Trophoblast cell (in vitro differentiated cells and primary cell): Measurements from ENCODE around the gene HAL.

ENCODE experiments used
- DNase-seq, 2 donors: peaks; one replicate each; pipeline ENCODE4 v3.0.0-alpha.2; 2016
- H2AFZ ChIP-seq: 2 replicates; pipeline ENCODE4 v1.6.1; 2013; ENCODE audit warnings: low read length, moderate library complexity, mild to moderate bottlenecking; ENCODE audit not compliant: insufficient read depth, poor library complexity
- H2AK5ac ChIP-seq: 2 replicates; pipeline ENCODE4 v1.6.1; 2013; ENCODE audit warnings: mild to moderate bottlenecking, low read length
- H2BK120ac ChIP-seq: 2 replicates; pipeline ENCODE4 v1.6.1; 2013; ENCODE audit warnings: low read length, mild to moderate bottlenecking, moderate library complexity; ENCODE audit not compliant: insufficient read depth, poor library complexity
- H2BK12ac ChIP-seq: 2 replicates; pipeline ENCODE4 v1.6.1; 2013; ENCODE audit warnings: mild to moderate bottlenecking, low read length, moderate library complexity
- H2BK5ac ChIP-seq: 2 replicates; pipeline ENCODE4 v1.6.1; 2013; ENCODE audit warnings: low read length, low read depth, moderate library complexity, mild to moderate bottlenecking; ENCODE audit not compliant: poor library complexity
- H3K14ac ChIP-seq: 2 replicates; pipeline ENCODE4 v1.6.1; 2013; ENCODE audit warnings: mild to moderate bottlenecking, low read length
- H3K18ac ChIP-seq: 2 replicates; pipeline ENCODE4 v1.6.1; 2013; ENCODE audit warnings: mild to moderate bottlenecking, low read length
- H3K23ac ChIP-seq: 2 replicates; pipeline ENCODE4 v1.6.1; 2013; ENCODE audit warnings: low read length
- H3K27ac ChIP-seq: 2 replicates; pipeline ENCODE4 v1.5.1; 2013; ENCODE audit warnings: low read depth, mild to moderate bottlenecking, inconsistent platforms, low read length, moderate library complexity
- H3K27me3 ChIP-seq: 2 replicates; pipeline ENCODE4 v1.6.1; 2013; ENCODE audit warnings: inconsistent platforms, mild to moderate bottlenecking, low read length, moderate library complexity; ENCODE audit not compliant: insufficient read depth
- H3K36me3 ChIP-seq, 2 experiments: 1 replicate in 1 of 2; 2 replicates in 1 of 2; pipeline ENCODE4 v1.6.1; 2013; ENCODE audit warnings: low read length in 2 of 2, mild to moderate bottlenecking in 2 of 2, moderate library complexity in 1 of 2; ENCODE audit not compliant: insufficient read depth in 2 of 2, control insufficient read depth in 1 of 2
- H3K4ac ChIP-seq: 2 replicates; pipeline ENCODE4 v1.6.1; 2013; ENCODE audit warnings: low read depth, mild to moderate bottlenecking, low read length, moderate library complexity
- H3K4me1 ChIP-seq, 2 experiments: 1 replicate in 1 of 2; 2 replicates in 1 of 2; pipeline ENCODE4 v1.6.1; 2013; ENCODE audit warnings: low read length in 2 of 2, mild to moderate bottlenecking in 2 of 2, moderate library complexity in 1 of 2; ENCODE audit not compliant: insufficient read depth in 2 of 2, control insufficient read depth in 1 of 2
- H3K4me2 ChIP-seq: 2 replicates; pipeline ENCODE4 v1.6.1; 2013; ENCODE audit warnings: inconsistent platforms, mild to moderate bottlenecking, low read length, moderate library complexity
- H3K4me3 ChIP-seq: 2 replicates; pipeline ENCODE4 v1.5.1; 2013; ENCODE audit warnings: mild to moderate bottlenecking, low read depth, low read length, inconsistent platforms
- H3K79me1 ChIP-seq: one replicate; pipeline ENCODE4 v1.6.1; 2013; ENCODE audit warnings: low read length
- H3K79me2 ChIP-seq: 2 replicates; pipeline ENCODE4 v1.6.1; 2013; ENCODE audit warnings: low read length, mild to moderate bottlenecking; ENCODE audit not compliant: control insufficient read depth, insufficient read depth, poor library complexity
- H3K9ac ChIP-seq: 2 replicates; pipeline ENCODE4 v1.6.1; 2013; ENCODE audit warnings: mild to moderate bottlenecking, low read length
- H3K9me3 ChIP-seq: 2 replicates; pipeline ENCODE4 v1.6.1; 2013; ENCODE audit warnings: low read depth, mild to moderate bottlenecking, control low read depth, inconsistent platforms, low read length; ENCODE audit not compliant: insufficient read depth
- H4K12ac ChIP-seq: 2 replicates; pipeline ENCODE4 v1.6.1; 2013; ENCODE audit warnings: low read depth, mild to moderate bottlenecking, low read length, moderate library complexity
- H4K8ac ChIP-seq: 2 replicates; pipeline ENCODE4 v1.6.1; 2013; ENCODE audit warnings: low read depth, mild to moderate bottlenecking, low read length, moderate library complexity
- H4K91ac ChIP-seq: one replicate; pipeline ENCODE4 v1.6.1; 2013; ENCODE audit warnings: low read depth, mild to moderate bottlenecking, low read length, moderate library complexity
- WGBS: extraction: QIAGEN DNeasy Blood & Tissue Kit; methylation state at CpG from one replicate; pipeline ENCODE4 v1.1.7; 2013; ENCODE audit warnings: missing lambda C conversion rate; ENCODE audit not compliant: insufficient read length, insufficient coverage; ENCODE audit errors: extremely low coverage; 5-methylcytosine and 5-hydroxymethylcytosine counted together

The HAL gene

GRCh38 chr12:96015672-96016071, 19.5 kb upstream of the HAL start:
- no peaks in the 10 kb centered on the region for H3K9me3 ChIP-seq
- H2BK120ac ChIP-seq = no peak overlapping the region
- no peaks in the 10 kb centered on the region for H3K79me1 ChIP-seq
- no peak overlapping the region for H2AK5ac ChIP-seq
- no peak overlapping the region for H2AFZ ChIP-seq
- H3K18ac ChIP-seq = no peak overlapping the region
- H3K27ac ChIP-seq = no peak overlapping the region
- H3K9ac ChIP-seq = no peak overlapping the region
- H3K4me1 ChIP-seq = no peaks in the 10 kb centered on the region
- no peak overlapping the region for H4K91ac ChIP-seq
- DNase-seq = peak; percentile 8 to 50
- H2BK5ac ChIP-seq = no peak overlapping the region
- H3K4me3 ChIP-seq = no peak overlapping the region
- no peak overlapping the region for H3K14ac ChIP-seq
- H3K79me2 ChIP-seq = no peaks in the 10 kb centered on the region
- H3K27me3 ChIP-seq = no peaks in the 10 kb centered on the region
- H4K8ac ChIP-seq = no peak overlapping the region
- H2BK12ac ChIP-seq = no peak overlapping the region
- H3K4me2 ChIP-seq = no peak overlapping the region
- WGBS = no CpG with 5 or more reads among the region's 5 CpGs
- H3K4ac ChIP-seq = no peak overlapping the region
- no peak overlapping the region for H4K12ac ChIP-seq
- H3K36me3 ChIP-seq = peaks cover 4 to 5% of the 10 kb centered on the region in 2 experiments
- no peak overlapping the region for H3K23ac ChIP-seq

- Histone ChIP-seq H3K79me2 (no peaks in the 10 kb centered on the region), H3K18ac (no peak overlapping the region), H3K4ac (no peak overlapping the region), H4K8ac (no peak overlapping the region), H3K4me3 (no peak overlapping the region), H3K4me1 (no peaks in the 10 kb centered on the region), H3K14ac (no peak overlapping the region), H4K12ac (no peak overlapping the region), H2AK5ac (no peak overlapping the region), H3K27ac (no peak overlapping the region), H3K4me2 (no peak overlapping the region), H3K36me3 (peaks cover 4 to 5% of the 10 kb centered on the region in 2 experiments), H2BK12ac (no peak overlapping the region), H4K91ac (no peak overlapping the region), H3K79me1 (no peaks in the 10 kb centered on the region), H2BK5ac (no peak overlapping the region), H3K27me3 (no peaks in the 10 kb centered on the region), H2BK120ac (no peak overlapping the region), H3K23ac (no peak overlapping the region), H2AFZ (no peak overlapping the region), H3K9ac (no peak overlapping the region), H3K9me3 (no peaks in the 10 kb centered on the region)
- no CpG with 5 or more reads among the region's 3 CpGs for WGBS
- no peak for DNase-seq
Measured at GRCh38 chr12:96014943-96015599, 18.9 kb upstream of the HAL start.

GRCh38 chr12:96007729-96008128, 11.6 kb upstream of the HAL start:
- Histone ChIP-seq H2BK5ac (no peak overlapping the region), H3K79me1 (no peaks in the 10 kb centered on the region), H2AK5ac (no peak overlapping the region), H3K9ac (no peak overlapping the region), H3K4me3 (no peak overlapping the region), H2BK120ac (no peak overlapping the region), H2BK12ac (no peak overlapping the region), H4K12ac (no peak overlapping the region), H3K9me3 (no peaks in the 10 kb centered on the region), H3K36me3 (peaks cover 3 to 6% of the 10 kb centered on the region in 2 experiments), H3K23ac (no peak overlapping the region), H2AFZ (no peak overlapping the region), H3K14ac (no peak overlapping the region), H3K4ac (no peak overlapping the region), H3K18ac (no peak overlapping the region), H4K91ac (no peak overlapping the region), H3K27me3 (no peaks in the 10 kb centered on the region), H4K8ac (no peak overlapping the region), H3K4me1 (peaks cover 4% of the 10 kb centered on the region in 2 experiments), H3K27ac (no peak overlapping the region), H3K4me2 (no peak overlapping the region), H3K79me2 (no peaks in the 10 kb centered on the region)
- no CpG with 5 or more reads among the region's 1 CpG for WGBS
- DNase-seq = no peak

GRCh38 chr12:96006727-96007126, 10.6 kb upstream of the HAL start:
- H2AFZ ChIP-seq = no peak overlapping the region
- no peak overlapping the region for H3K18ac ChIP-seq
- H3K4ac ChIP-seq = no peak overlapping the region
- no peak overlapping the region for H2AK5ac ChIP-seq
- H3K14ac ChIP-seq = no peak overlapping the region
- H4K8ac ChIP-seq = no peak overlapping the region
- no peaks in the 10 kb centered on the region for H3K79me1 ChIP-seq
- no peak overlapping the region for H3K4me3 ChIP-seq
- no peak overlapping the region for H4K91ac ChIP-seq
- no peak overlapping the region for H4K12ac ChIP-seq
- no peak overlapping the region for H3K27ac ChIP-seq
- H3K9me3 ChIP-seq = no peaks in the 10 kb centered on the region
- no peak overlapping the region for H2BK5ac ChIP-seq
- H3K4me2 ChIP-seq = no peak overlapping the region
- no peak for DNase-seq
- H3K36me3 ChIP-seq = peaks cover 0 to 2% of the 10 kb centered on the region in 2 experiments
- H3K23ac ChIP-seq = no peak overlapping the region
- H3K9ac ChIP-seq = no peak overlapping the region
- no peaks in the 10 kb centered on the region for H3K27me3 ChIP-seq
- peaks cover 4% of the 10 kb centered on the region in 2 experiments for H3K4me1 ChIP-seq
- WGBS = no CpG with 5 or more reads among the region's 1 CpG
- no peak overlapping the region for H2BK12ac ChIP-seq
- H2BK120ac ChIP-seq = no peak overlapping the region
- no peaks in the 10 kb centered on the region for H3K79me2 ChIP-seq
